HepG2 (cell line): ENCODE data around the gene ZNF264. TPM values are rescaled to one million over a fixed set of nuclear protein-coding genes. Genes with fewer than 3 reads are reported as not detected.
A peak's percentile ranks its signal among the peaks of the same experiment; 100 is the strongest.

Experiments
- ATF4 ChIP-seq, 2 experiments: fragments of 450-650 bp in 1 of 2; sonication (generic) in 1 of 2; formaldehyde crosslinking; IDR thresholded peaks; 2 replicates each; pipeline versions ENCODE4 v1.5.0 to v1.8.0; 2020 to 2022; ENCODE audit warnings: mild to moderate bottlenecking in 1 of 2, missing genetic modification reagents in 1 of 2
- CBFB ChIP-seq: sonication (generic); formaldehyde crosslinking; IDR thresholded peaks from 2 replicates; pipeline ENCODE4 v1.4.0; 2020; ENCODE audit warnings: missing genetic modification reagents
- CENPBD1 ChIP-seq: sonication (generic); formaldehyde crosslinking; IDR thresholded peaks from 2 replicates; pipeline ENCODE4 v1.8.0; 2022; ENCODE audit warnings: missing genetic modification reagents, low read depth, mild to moderate bottlenecking, borderline replicate concordance
- CREM ChIP-seq, 2 experiments: sonication (generic) in 1 of 2; formaldehyde crosslinking in 1 of 2; IDR thresholded peaks; 2 replicates each; pipeline versions ENCODE4 v1.4.0 to v1.6.1; 2016 to 2020; ENCODE audit warnings: antibody characterized with exemption in 1 of 2, mild to moderate bottlenecking in 1 of 2, missing genetic modification reagents in 1 of 2
- JUN ChIP-seq: sonication (generic); formaldehyde crosslinking; IDR thresholded peaks from 2 replicates; pipeline ENCODE4 v1.4.0; 2020; ENCODE audit warnings: mild to moderate bottlenecking, missing genetic modification reagents
- KLF16 ChIP-seq, 2 experiments: sonication (generic) in 1 of 2; formaldehyde crosslinking in 1 of 2; IDR thresholded peaks; 2 replicates each; pipeline versions ENCODE4 v1.6.1 to v1.8.0; 2016 to 2023; ENCODE audit warnings: missing genetic modification reagents in 2 of 2, missing compliant biosample characterization in 1 of 2
- KLF6 ChIP-seq: IDR thresholded peaks from 2 replicates; pipeline ENCODE4 v1.8.0; 2016; ENCODE audit warnings: missing biosample characterization, missing genetic modification reagents
- MIXL1 ChIP-seq: IDR thresholded peaks from 2 replicates; pipeline ENCODE4 v1.6.1; 2016
- REXO4 ChIP-seq: sonication (generic); formaldehyde crosslinking; IDR thresholded peaks from 2 replicates; pipeline ENCODE4 v1.8.0; 2022; ENCODE audit warnings: missing genetic modification reagents, mild to moderate bottlenecking, borderline replicate concordance
- RXRA ChIP-seq: sonication (generic); formaldehyde crosslinking; IDR thresholded peaks from 2 replicates; pipeline ENCODE4 v1.5.1; 2020; ENCODE audit warnings: missing genetic modification reagents
- SRSF4 ChIP-seq: fragments of 200-400 bp; formaldehyde crosslinking; IDR thresholded peaks from one replicate; pipeline ENCODE4 v1.6.1; 2018; ENCODE audit warnings: mild to moderate bottlenecking, low read depth, low read length, moderate library complexity; ENCODE audit not compliant: poor library complexity, severe bottlenecking
- TRIM24 ChIP-seq: sonication (generic); formaldehyde crosslinking; IDR thresholded peaks from 2 replicates; pipeline ENCODE4 v1.8.0; 2022; ENCODE audit warnings: mild to moderate bottlenecking, missing genetic modification reagents
- ZBTB3 ChIP-seq: sonication (generic); formaldehyde crosslinking; IDR thresholded peaks from 2 replicates; pipeline ENCODE4 v1.4.0; 2020; ENCODE audit warnings: low read depth, mild to moderate bottlenecking, moderate library complexity, missing genetic modification reagents, borderline replicate concordance
- ZBTB39 ChIP-seq: sonication (generic); formaldehyde crosslinking; IDR thresholded peaks from 2 replicates; pipeline ENCODE4 v1.5.0; 2020; ENCODE audit warnings: missing genetic modification reagents
- ZNF275 ChIP-seq: sonication (generic); formaldehyde crosslinking; IDR thresholded peaks from 2 replicates; pipeline ENCODE4 v1.8.0; 2022; ENCODE audit warnings: missing genetic modification reagents, mild to moderate bottlenecking, inconsistent platforms, borderline replicate concordance
- ZNF34 ChIP-seq: sonication (generic); formaldehyde crosslinking; IDR thresholded peaks from 2 replicates; pipeline ENCODE4 v1.4.0; 2020; ENCODE audit warnings: mild to moderate bottlenecking, missing genetic modification reagents, borderline replicate concordance
- ZNF572 ChIP-seq: sonication (generic); formaldehyde crosslinking; IDR thresholded peaks from 2 replicates; pipeline ENCODE4 v1.5.1; 2020; ENCODE audit warnings: mild to moderate bottlenecking, missing genetic modification reagents
- ZNF597 ChIP-seq: sonication (generic); formaldehyde crosslinking; IDR thresholded peaks from 2 replicates; pipeline ENCODE4 v1.5.0; 2020; ENCODE audit warnings: missing genetic modification reagents
- ZNF598 ChIP-seq: sonication (generic); formaldehyde crosslinking; IDR thresholded peaks from 2 replicates; pipeline ENCODE4 v1.5.1; 2020; ENCODE audit warnings: mild to moderate bottlenecking, missing genetic modification reagents, borderline replicate concordance
- ZNF619 ChIP-seq: sonication (generic); formaldehyde crosslinking; IDR thresholded peaks from 2 replicates; pipeline ENCODE4 v1.4.0; 2020; ENCODE audit warnings: mild to moderate bottlenecking, missing genetic modification reagents
- ZNF83 ChIP-seq: sonication (generic); formaldehyde crosslinking; IDR thresholded peaks from 2 replicates; pipeline ENCODE4 v1.4.0; 2020; ENCODE audit warnings: missing genetic modification reagents, mild to moderate bottlenecking, borderline replicate concordance
- ZNF891 ChIP-seq: sonication (generic); formaldehyde crosslinking; IDR thresholded peaks from 2 replicates; pipeline ENCODE4 v1.5.0; 2020; ENCODE audit warnings: mild to moderate bottlenecking, missing genetic modification reagents
- polyA plus RNA-seq, 8 experiments: library from polyadenylated mRNA; depleted of rRNA in 3 of 8; stranded (reverse) in 7 of 8; unstranded in 1 of 8; fragments of >200 nt; fragmentation: Illumina TruSeq in 4 of 8; extraction: Trizol in 4 of 8; gene quantifications; 2 replicates each; pipeline versions ENCODE4 v1.2.1 to v1.2.3, GENCODE V29; 2011 to 2016; ENCODE audit warnings: low read depth in 4 of 8, missing spikeins in 1 of 8, mixed read lengths in 1 of 8; ENCODE audit not compliant: insufficient read depth in 1 of 8
- total RNA-seq, 5 experiments: library from RNA; depleted of rRNA; stranded (reverse); fragments of >200 nt; fragmentation: Illumina TruSeq; extraction: Trizol; gene quantifications; 2 replicates each; pipeline ENCODE4 v1.2.3, GENCODE V29; 2016; ENCODE audit warnings: low read depth in 1 of 5

ZNF264 gene
- total and polyA plus RNA-seq, 2 of the 13 experiments (the other 11 are each of a cell fraction or from before 2014, with no cell fraction given) = 3.5 to 17.6 TPM

- TF ChIP-seq TRIM24 (no peak), REXO4 (no peak), ATF4 (CRISPR knock-in tag; IDR thresholded peaks at IDR 0.05) (no peak), JUN (CRISPR knock-in tag) (no peak), RXRA (CRISPR knock-in tag) (no peak), ZNF83 (CRISPR knock-in tag) (peak; percentile 53; the same call in 1 of the 2 replicates), CREM (IDR thresholded peaks at IDR 0.05) (peak; percentile 35; the same call in 1 of the 2 replicates), CREM (CRISPR knock-in tag; IDR thresholded peaks at IDR 0.05) (no peak), CENPBD1 (CRISPR knock-in tag) (no peak), ZNF891 (CRISPR knock-in tag) (peak; percentile 45; the same call in 1 of the 2 replicates), MIXL1 (CRISPR knock-in tag) (0 out of 2 replicates have a peak, but pooled peaks have one; percentile 18), SRSF4 (no peak), ZNF572 (CRISPR knock-in tag) (no peak), ZNF598 (CRISPR knock-in tag) (no peak), ZBTB39 (no peak; the same call in 1 of the 2 replicates), KLF16 (CRISPR knock-in tag; IDR thresholded peaks at IDR 0.05) (peak in 1 of 2 experiments; percentile 28; a peak in 1 of 4 replicates), ZNF619 (CRISPR knock-in tag) (no peak), CBFB (CRISPR knock-in tag) (no peak; the same call in 1 of the 2 replicates), ZBTB3 (CRISPR knock-in tag) (peak; percentile 52; the same call in 1 of the 2 replicates), ZNF275 (CRISPR knock-in tag) (no peak; the same call in 1 of the 2 replicates), ZNF597 (no peak), KLF6 (CRISPR knock-in tag) (no peak; the same call in 1 of the 2 replicates), ZNF34 (CRISPR knock-in tag) (no peak)
Measured at GRCh38 chr19:57191141-57192076, at the start of gene ZNF264 (continued).
